ENCODE results near the gene CTIF.

The CTIF gene

DNA sequence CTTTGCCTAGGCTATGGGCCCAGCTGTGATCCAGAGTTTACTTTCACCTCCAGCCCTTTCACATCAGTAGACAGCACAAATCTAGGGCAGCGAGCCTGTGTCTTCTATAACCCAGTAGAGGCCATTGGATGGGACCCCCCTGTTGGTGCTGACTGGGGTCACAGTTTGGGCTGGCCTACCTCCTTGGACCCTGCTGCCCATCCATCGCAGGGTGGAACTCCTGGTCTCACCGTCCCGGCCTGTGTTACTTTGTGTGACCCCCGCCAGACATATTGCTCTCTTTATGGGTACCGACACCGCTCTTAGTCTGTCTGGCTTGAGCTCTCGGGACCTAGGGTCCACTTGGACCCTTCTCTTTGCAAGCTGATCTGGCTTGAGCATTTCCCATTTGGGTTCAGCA is 157.4 kb downstream of the CTIF start:
- no peak overlapping the region for H3K27ac ChIP-seq
- H3K4me3 ChIP-seq (ENCODE audit: low read depth, low read length): no peak overlapping the region
- DNase-seq: no peak
- no peaks in the 10 kb centered on the region for H3K27me3 ChIP-seq (replicated peaks)
- in situ Hi-C loops (cut with HindIII; ENCODE audit: low pct_ligation_motif_present, low sequenced_read_pairs): loop anchor here (25.0 kb wide), 1 partner anchor 516 kb away; no protein-coding TSS in a partner anchor
- H3K36me3 ChIP-seq (replicated peaks): peaks cover 5% of the 10 kb centered on the region
- TF ChIP-seq, protein P1, sequence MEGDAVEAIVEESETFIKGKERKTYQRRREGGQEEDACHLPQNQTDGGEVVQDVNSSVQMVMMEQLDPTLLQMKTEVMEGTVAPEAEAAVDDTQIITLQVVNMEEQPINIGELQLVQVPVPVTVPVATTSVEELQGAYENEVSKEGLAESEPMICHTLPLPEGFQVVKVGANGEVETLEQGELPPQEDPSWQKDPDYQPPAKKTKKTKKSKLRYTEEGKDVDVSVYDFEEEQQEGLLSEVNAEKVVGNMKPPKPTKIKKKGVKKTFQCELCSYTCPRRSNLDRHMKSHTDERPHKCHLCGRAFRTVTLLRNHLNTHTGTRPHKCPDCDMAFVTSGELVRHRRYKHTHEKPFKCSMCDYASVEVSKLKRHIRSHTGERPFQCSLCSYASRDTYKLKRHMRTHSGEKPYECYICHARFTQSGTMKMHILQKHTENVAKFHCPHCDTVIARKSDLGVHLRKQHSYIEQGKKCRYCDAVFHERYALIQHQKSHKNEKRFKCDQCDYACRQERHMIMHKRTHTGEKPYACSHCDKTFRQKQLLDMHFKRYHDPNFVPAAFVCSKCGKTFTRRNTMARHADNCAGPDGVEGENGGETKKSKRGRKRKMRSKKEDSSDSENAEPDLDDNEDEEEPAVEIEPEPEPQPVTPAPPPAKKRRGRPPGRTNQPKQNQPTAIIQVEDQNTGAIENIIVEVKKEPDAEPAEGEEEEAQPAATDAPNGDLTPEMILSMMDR (IDR thresholded peaks at IDR 0.05; ENCODE audit: low read depth, low read length, missing control alignments): no peak

GRCh38 chr18:48697441-48697840 is 158.6 kb downstream of the CTIF start:
- H3K27me3 ChIP-seq (replicated peaks): no peaks in the 10 kb centered on the region
- no peak for DNase-seq
- TF ChIP-seq, protein P1 (IDR thresholded peaks at IDR 0.05; ENCODE audit: low read depth, low read length, missing control alignments): no peak
- H3K27ac ChIP-seq: no peak overlapping the region
- no peak overlapping the region for H3K4me3 ChIP-seq (ENCODE audit: low read depth, low read length)
- in situ Hi-C loops (cut with HindIII; ENCODE audit: low pct_ligation_motif_present, low sequenced_read_pairs): loop anchor here (25.0 kb wide), 1 partner anchor 515 kb away; no protein-coding TSS in a partner anchor
- H3K36me3 ChIP-seq (replicated peaks): peaks cover 5% of the 10 kb centered on the region

- Histone ChIP-seq H3K36me3 (replicated peaks) (peaks cover 2% of the 10 kb centered on the region), H3K27ac (no peak overlapping the region), H3K4me3 (ENCODE audit: low read depth, low read length) (no peak overlapping the region), H3K27me3 (replicated peaks) (no peaks in the 10 kb centered on the region)
- DNase-seq: no peak
- TF ChIP-seq, protein P1 (IDR thresholded peaks at IDR 0.05; ENCODE audit: low read depth, low read length, missing control alignments): no peak
- in situ Hi-C loops (cut with HindIII; ENCODE audit: low pct_ligation_motif_present, low sequenced_read_pairs): loop anchor here (25.0 kb wide), 1 partner anchor 514 kb away; no protein-coding TSS in a partner anchor
Observed at GRCh38 chr18:48698707-48699106, 159.9 kb downstream of the CTIF start.

DNA sequence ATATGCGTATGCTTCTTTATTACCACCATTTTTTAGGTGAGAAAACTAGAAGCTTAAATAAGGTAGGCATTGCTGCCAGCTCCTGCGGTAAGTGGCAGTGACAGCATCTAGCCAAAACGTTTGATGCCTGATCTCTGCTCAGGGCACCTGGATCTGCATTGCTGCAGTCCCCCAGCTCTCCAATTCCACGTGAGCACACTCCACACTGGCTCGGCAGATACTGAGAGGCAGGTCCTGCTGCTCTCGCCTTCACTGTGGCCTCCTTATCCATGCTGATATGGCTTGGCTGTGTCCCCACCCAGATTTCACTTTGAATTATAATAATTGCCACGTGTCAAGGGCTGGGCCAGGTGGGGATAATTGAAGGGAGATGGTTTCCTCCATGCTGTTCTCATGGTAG is 160.9 kb downstream of the CTIF start:
- no peaks in the 10 kb centered on the region for H3K27me3 ChIP-seq (replicated peaks)
- H3K4me3 ChIP-seq (ENCODE audit: low read depth, low read length): no peak overlapping the region
- no peak overlapping the region for H3K27ac ChIP-seq
- DNase-seq: no peak
- TF ChIP-seq, protein P1 (IDR thresholded peaks at IDR 0.05; ENCODE audit: low read depth, low read length, missing control alignments): no peak
- H3K36me3 ChIP-seq (replicated peaks): peaks cover 2% of the 10 kb centered on the region
- in situ Hi-C loops (cut with HindIII; ENCODE audit: low pct_ligation_motif_present, low sequenced_read_pairs): loop anchor here (25.0 kb wide), 1 partner anchor 513 kb away; no protein-coding TSS in a partner anchor

DNA sequence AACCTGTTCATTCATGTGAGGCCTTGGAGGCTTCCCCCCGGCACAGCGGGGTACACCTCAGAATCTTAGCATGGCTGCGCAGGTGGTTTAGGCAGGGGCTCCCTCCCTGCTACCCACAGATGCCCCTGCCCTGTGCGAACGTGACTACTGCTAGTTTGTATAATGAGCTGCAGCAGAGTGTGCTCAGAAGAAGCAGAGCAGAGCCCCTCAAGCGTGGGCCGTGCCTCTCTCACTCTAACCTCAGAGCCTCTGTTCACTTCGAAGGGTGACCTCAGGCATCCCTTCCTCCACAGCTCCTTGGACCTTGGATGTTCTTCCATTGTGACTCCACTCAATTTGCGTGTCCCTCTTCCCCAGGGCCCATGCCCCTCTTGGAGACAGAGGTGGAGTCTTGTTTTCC is 161.6 kb downstream of the CTIF start:
- Histone ChIP-seq H3K27me3 (replicated peaks) (no peaks in the 10 kb centered on the region), H3K4me3 (ENCODE audit: low read depth, low read length) (no peak overlapping the region), H3K36me3 (replicated peaks) (peaks cover 2% of the 10 kb centered on the region), H3K27ac (no peak overlapping the region)
- TF ChIP-seq, protein P1 (IDR thresholded peaks at IDR 0.05; ENCODE audit: low read depth, low read length, missing control alignments): no peak
- in situ Hi-C loops (cut with HindIII; ENCODE audit: low pct_ligation_motif_present, low sequenced_read_pairs): no loop called here
- no peak for DNase-seq

Measured in brain microvascular endothelial cell (primary cell).